Measurements from ENCODE around the gene PCDHB15.
"Not testable (repeated sequence)": the region's sequence is repeated elsewhere in the genome, so short reads cannot be mapped to it uniquely, and the experiment has no call there.

PCDHB15 gene

DNA sequence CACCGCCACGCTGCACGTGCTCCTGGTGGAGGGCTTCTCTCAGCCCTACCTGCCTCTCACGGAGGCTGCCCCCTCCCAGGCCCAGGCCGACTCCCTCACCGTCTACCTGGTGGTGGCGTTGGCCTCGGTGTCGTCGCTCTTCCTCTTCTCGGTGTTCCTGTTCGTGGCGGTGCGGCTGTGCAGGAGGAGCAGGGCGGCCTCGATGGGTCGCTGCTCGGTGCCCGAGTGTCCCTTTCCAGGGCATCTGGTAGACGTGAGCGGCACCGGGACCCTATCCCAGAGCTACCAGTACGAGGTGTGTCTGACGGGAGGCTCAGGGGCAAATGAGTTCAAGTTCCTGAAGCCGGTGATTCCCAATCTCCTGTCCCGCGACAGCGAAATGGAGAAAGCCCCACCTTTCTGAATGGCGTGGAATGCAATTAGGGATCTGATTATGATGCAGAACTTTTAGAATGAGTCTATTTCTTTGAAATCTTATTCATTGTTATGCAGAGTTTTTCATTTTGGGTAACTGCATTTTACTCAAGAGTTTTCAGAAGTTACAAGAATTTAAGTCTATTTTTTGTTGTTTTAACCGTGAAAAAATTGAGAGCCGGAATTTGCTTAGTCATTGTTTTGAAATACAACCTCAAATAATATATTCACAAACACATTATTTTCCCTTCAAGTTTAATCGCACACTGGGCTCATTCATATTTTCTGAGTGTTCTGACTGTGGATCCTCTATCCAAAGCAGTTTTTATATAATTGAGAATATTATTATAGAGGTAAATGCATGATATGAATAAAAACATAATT lies 8.5 kb upstream of the PCDHB15 start:
- TF ChIP-seq, protein P1, sequence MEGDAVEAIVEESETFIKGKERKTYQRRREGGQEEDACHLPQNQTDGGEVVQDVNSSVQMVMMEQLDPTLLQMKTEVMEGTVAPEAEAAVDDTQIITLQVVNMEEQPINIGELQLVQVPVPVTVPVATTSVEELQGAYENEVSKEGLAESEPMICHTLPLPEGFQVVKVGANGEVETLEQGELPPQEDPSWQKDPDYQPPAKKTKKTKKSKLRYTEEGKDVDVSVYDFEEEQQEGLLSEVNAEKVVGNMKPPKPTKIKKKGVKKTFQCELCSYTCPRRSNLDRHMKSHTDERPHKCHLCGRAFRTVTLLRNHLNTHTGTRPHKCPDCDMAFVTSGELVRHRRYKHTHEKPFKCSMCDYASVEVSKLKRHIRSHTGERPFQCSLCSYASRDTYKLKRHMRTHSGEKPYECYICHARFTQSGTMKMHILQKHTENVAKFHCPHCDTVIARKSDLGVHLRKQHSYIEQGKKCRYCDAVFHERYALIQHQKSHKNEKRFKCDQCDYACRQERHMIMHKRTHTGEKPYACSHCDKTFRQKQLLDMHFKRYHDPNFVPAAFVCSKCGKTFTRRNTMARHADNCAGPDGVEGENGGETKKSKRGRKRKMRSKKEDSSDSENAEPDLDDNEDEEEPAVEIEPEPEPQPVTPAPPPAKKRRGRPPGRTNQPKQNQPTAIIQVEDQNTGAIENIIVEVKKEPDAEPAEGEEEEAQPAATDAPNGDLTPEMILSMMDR (IDR thresholded peaks at IDR 0.05; ENCODE audit: insufficient read depth, low read length, poor library complexity, severe bottlenecking): no peak
- Histone ChIP-seq H3K4me3 (replicated peaks; ENCODE audit: low read depth, low read length) (no peak overlapping the region), H3K27me3 (replicated peaks; ENCODE audit: control insufficient read depth, insufficient read depth, low read length) (no peaks in the 10 kb centered on the region), H3K36me3 (ENCODE audit: control insufficient read depth, insufficient read depth, low read length) (no peaks in the 10 kb centered on the region)
- DNase-seq (ENCODE audit: extremely low read depth, insufficient read length): no peak

- Histone ChIP-seq H3K4me3 (replicated peaks; ENCODE audit: low read depth, low read length) (no peak overlapping the region), H3K36me3 (ENCODE audit: control insufficient read depth, insufficient read depth, low read length) (no peaks in the 10 kb centered on the region), H3K27me3 (replicated peaks; ENCODE audit: control insufficient read depth, insufficient read depth, low read length) (no peaks in the 10 kb centered on the region)
- no peak for DNase-seq (ENCODE audit: extremely low read depth, insufficient read length)
- TF ChIP-seq, protein P1 (IDR thresholded peaks at IDR 0.05; ENCODE audit: insufficient read depth, low read length, poor library complexity, severe bottlenecking): no peak
Observed at GRCh38 chr5:141241496-141241895, 3.7 kb upstream of the PCDHB15 start.

GRCh38 chr5:141246971-141247370 lies 1.8 kb downstream of the PCDHB15 start:
- H3K27me3 ChIP-seq (replicated peaks; ENCODE audit: control insufficient read depth, insufficient read depth, low read length); DNase-seq (ENCODE audit: extremely low read depth, insufficient read length); H3K36me3 ChIP-seq (ENCODE audit: control insufficient read depth, insufficient read depth, low read length); H3K4me3 ChIP-seq (replicated peaks; ENCODE audit: low read depth, low read length): not testable (repeated sequence)

DNA sequence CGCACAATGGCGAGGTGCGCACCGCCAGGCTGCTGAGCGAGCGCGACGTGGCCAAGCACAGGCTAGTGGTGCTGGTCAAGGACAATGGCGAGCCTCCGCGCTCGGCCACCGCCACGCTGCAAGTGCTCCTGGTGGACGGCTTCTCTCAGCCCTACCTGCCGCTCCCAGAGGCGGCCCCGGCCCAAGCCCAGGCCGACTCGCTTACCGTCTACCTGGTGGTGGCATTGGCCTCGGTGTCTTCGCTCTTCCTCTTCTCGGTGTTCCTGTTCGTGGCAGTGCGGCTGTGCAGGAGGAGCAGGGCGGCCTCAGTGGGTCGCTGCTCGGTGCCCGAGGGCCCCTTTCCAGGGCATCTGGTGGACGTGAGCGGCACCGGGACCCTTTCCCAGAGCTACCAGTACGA lies 2.2 kb downstream of the PCDHB15 start:
- not testable (repeated sequence) for H3K4me3 ChIP-seq (replicated peaks; ENCODE audit: low read depth, low read length); H3K36me3 ChIP-seq (ENCODE audit: control insufficient read depth, insufficient read depth, low read length); DNase-seq (ENCODE audit: extremely low read depth, insufficient read length); H3K27me3 ChIP-seq (replicated peaks; ENCODE audit: control insufficient read depth, insufficient read depth, low read length)

- no peak for DNase-seq (ENCODE audit: extremely low read depth, insufficient read length)
- no peaks in the 10 kb centered on the region for H3K27me3 ChIP-seq (replicated peaks; ENCODE audit: control insufficient read depth, insufficient read depth, low read length)
- TF ChIP-seq, protein P1 (IDR thresholded peaks at IDR 0.05; ENCODE audit: insufficient read depth, low read length, poor library complexity, severe bottlenecking): no peak
- H3K36me3 ChIP-seq (ENCODE audit: control insufficient read depth, insufficient read depth, low read length): no peaks in the 10 kb centered on the region
- H3K4me3 ChIP-seq (replicated peaks; ENCODE audit: low read depth, low read length): no peak overlapping the region
Observed at GRCh38 chr5:141250576-141250975, 5.4 kb downstream of the PCDHB15 start.

- no peaks in the 10 kb centered on the region for H3K36me3 ChIP-seq (ENCODE audit: control insufficient read depth, insufficient read depth, low read length)
- no peak overlapping the region for H3K4me3 ChIP-seq (replicated peaks; ENCODE audit: low read depth, low read length)
- H3K27me3 ChIP-seq (replicated peaks; ENCODE audit: control insufficient read depth, insufficient read depth, low read length): no peaks in the 10 kb centered on the region
- TF ChIP-seq, protein P1 (IDR thresholded peaks at IDR 0.05; ENCODE audit: insufficient read depth, low read length, poor library complexity, severe bottlenecking): no peak
- no peak for DNase-seq (ENCODE audit: extremely low read depth, insufficient read length)
Observed at GRCh38 chr5:141258464-141258863, 13.3 kb downstream of the PCDHB15 start.

DNA sequence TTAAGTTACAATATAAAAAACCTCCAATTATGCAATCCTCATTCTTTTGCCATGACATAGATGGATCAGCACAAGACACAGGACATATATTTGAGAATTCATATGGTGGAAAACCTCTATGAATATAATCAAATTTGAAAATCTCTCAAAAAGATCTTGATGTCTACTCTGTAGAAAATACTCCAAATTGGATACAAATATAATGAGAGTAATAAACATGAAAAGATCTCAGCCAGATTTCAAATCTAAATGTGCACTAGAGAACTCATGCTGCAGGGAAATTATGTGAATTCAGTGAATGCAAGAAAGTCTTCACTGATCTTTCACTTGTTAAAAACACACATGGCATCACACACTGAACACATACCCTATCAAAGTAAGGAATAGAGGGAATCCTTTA lies 13.8 kb downstream of the PCDHB15 start:
- TF ChIP-seq, protein P1 (IDR thresholded peaks at IDR 0.05; ENCODE audit: insufficient read depth, low read length, poor library complexity, severe bottlenecking): no peak
- no peak overlapping the region for H3K4me3 ChIP-seq (replicated peaks; ENCODE audit: low read depth, low read length)
- DNase-seq (ENCODE audit: extremely low read depth, insufficient read length): no peak
- H3K27me3 ChIP-seq (replicated peaks; ENCODE audit: control insufficient read depth, insufficient read depth, low read length): no peaks in the 10 kb centered on the region
- H3K36me3 ChIP-seq (ENCODE audit: control insufficient read depth, insufficient read depth, low read length): no peaks in the 10 kb centered on the region
